K562 (cell line): ENCODE measurements around the gene TUT7. TPM values are rescaled to one million over a fixed set of nuclear protein-coding genes. Genes with fewer than 3 reads are reported as not detected.

Source experiments
- ATAC-seq: fragments of 200-7000 bp; cut with Tn5 transposase; 3 replicates; pipeline ENCODE4 v1.9.1; 2020; ENCODE audit warnings: moderate library complexity
- BruUV-seq: library from RNA; stranded (reverse); fragments of 400-500 nt; replicated peaks from 2 replicates; lab custom pipeline; 2021; lab: Mats Ljungman, UMichigan
- CTCF ChIA-PET: fragments of 300-600 bp; formaldehyde crosslinking; extraction: SDS; loops from one replicate; lab custom pipeline; 2021; ENCODE audit warnings: low intra/inter-chr PET ratio; lab: Yijun Ruan, JAX
- POLR2A ChIA-PET: fragments of 300-600, 350-650 bp; sonication (Branson Sonifier 250); formaldehyde crosslinking; extraction: SDS; loops from one replicate; lab custom pipeline; 2021; ENCODE audit warnings: antibody characterized with exemption, inconsistent platforms; lab: Yijun Ruan, JAX
- DNase-seq, 4 experiments: peaks; one replicate each; pipeline versions ENCODE4 v3.0.0 to v3.0.0-alpha.2; 2011 to 2018; ENCODE audit warnings: low spot score in 3 of 4, mixed read lengths in 3 of 4; ENCODE audit errors: extremely low read depth in 1 of 4
- FAIRE-seq: peaks from 2 replicates; lab custom pipeline; 2011; peaks lifted over from hg19 to GRCh38; lab: Jason Lieb, UNC
- H2AFZ ChIP-seq: 2 replicates; pipeline ENCODE4 v1.6.0; 2011; ENCODE audit warnings: low read depth, low read length, control low read depth, inconsistent platforms
- H3K27ac ChIP-seq: fragments of 200-600 bp; 3 replicates; pipeline ENCODE4 v1.8.0; 2011; ENCODE audit warnings: low read depth, mild to moderate bottlenecking, control low read depth, inconsistent platforms, low read length, moderate library complexity, mixed read lengths; ENCODE audit errors: extremely low read depth
- H3K27me3 ChIP-seq, 2 experiments: fragments of 300-600 bp in 1 of 2; 2 replicates in 1 of 2; 3 replicates in 1 of 2; pipeline versions ENCODE4 v1.6.0 to v1.8.0; 2011; ENCODE audit warnings: inconsistent platforms in 2 of 2, low read length in 2 of 2, mild to moderate bottlenecking in 1 of 2, mixed read lengths in 1 of 2, moderate library complexity in 1 of 2; ENCODE audit not compliant: control insufficient read depth in 2 of 2, insufficient read depth in 2 of 2
- H3K36me3 ChIP-seq: fragments of 300-600 bp; 3 replicates; pipeline ENCODE4 v1.8.0; 2011; ENCODE audit warnings: mild to moderate bottlenecking, low read length, inconsistent platforms; ENCODE audit not compliant: control insufficient read depth, insufficient read depth
- H3K4me1 ChIP-seq, 2 experiments: fragments of 200-600 bp in 1 of 2; replicated peaks in 1 of 2; 2 replicates in 1 of 2; 3 replicates in 1 of 2; pipeline versions ENCODE4 v1.5.1 to v1.8.0; 2011; ENCODE audit warnings: inconsistent platforms in 2 of 2, low read length in 2 of 2, mild to moderate bottlenecking in 1 of 2, mixed read lengths in 1 of 2, moderate library complexity in 1 of 2; ENCODE audit not compliant: control insufficient read depth in 2 of 2, insufficient read depth in 2 of 2
- H3K4me2 ChIP-seq: 2 replicates; pipeline ENCODE4 v1.6.1; 2011; ENCODE audit warnings: low read length, control low read depth, inconsistent platforms, mixed read lengths; ENCODE audit not compliant: insufficient read depth
- H3K4me3 ChIP-seq: fragments of 200-600 bp; sonication (generic), shearing (Covaris generic); 2 replicates; pipeline ENCODE4 v1.5.1; 2016; ENCODE audit warnings: control low read depth, inconsistent platforms
- H3K79me2 ChIP-seq: fragments of 200-600 bp; 3 replicates; pipeline ENCODE4 v1.8.0; 2011; ENCODE audit warnings: low read length, inconsistent platforms; ENCODE audit not compliant: control insufficient read depth, insufficient read depth
- H3K9ac ChIP-seq, 2 experiments: 2 replicates each; pipeline versions ENCODE4 v1.6.0 to v1.6.1; 2011; ENCODE audit warnings: low read depth in 2 of 2, low read length in 2 of 2, control low read depth in 1 of 2, inconsistent platforms in 1 of 2, mild to moderate bottlenecking in 1 of 2, mixed read lengths in 1 of 2; ENCODE audit not compliant: insufficient read depth in 1 of 2
- H3K9me1 ChIP-seq: one replicate; pipeline ENCODE4 v1.6.0; 2011; ENCODE audit warnings: inconsistent platforms, mild to moderate bottlenecking, low read length, moderate library complexity; ENCODE audit not compliant: control insufficient read depth, insufficient read depth
- H3K9me3 ChIP-seq: replicated peaks from 2 replicates; pipeline ENCODE4 v1.5.1; 2011; ENCODE audit warnings: low read depth, low read length, inconsistent platforms; ENCODE audit not compliant: control insufficient read depth, insufficient read depth
- H4K20me1 ChIP-seq: replicated peaks from 2 replicates; pipeline ENCODE4 v1.6.1; 2011; ENCODE audit warnings: low read length, inconsistent platforms, mixed read lengths; ENCODE audit not compliant: control insufficient read depth, insufficient read depth
- CBX3 ChIP-seq, 2 experiments: IDR thresholded peaks; 1 replicate in 1 of 2; 2 replicates in 1 of 2; pipeline ENCODE4 v1.6.1; 2012; ENCODE audit warnings: inconsistent platforms in 2 of 2, low read length in 2 of 2, borderline replicate concordance in 1 of 2, control low read depth in 1 of 2
- CHD2 ChIP-seq: IDR thresholded peaks from 2 replicates; pipeline ENCODE4 v1.6.1; 2011; ENCODE audit warnings: low read depth, low read length
- GMEB1 ChIP-seq: fragments of 250-450 bp; sonication (Bioruptor Pico); IDR thresholded peaks from 2 replicates; pipeline ENCODE4 v1.4.0; 2020; ENCODE audit warnings: mild to moderate bottlenecking
- HMGN3 ChIP-seq: IDR thresholded peaks from 2 replicates; pipeline ENCODE4 v1.6.1; 2011; ENCODE audit warnings: borderline replicate concordance, low read depth, mild to moderate bottlenecking, mixed read lengths, low read length; ENCODE audit not compliant: insufficient read length; ENCODE audit errors: extremely low read depth
- HNRNPL ChIP-seq: fragments of 200-400 bp; formaldehyde crosslinking; IDR thresholded peaks from 2 replicates; pipeline ENCODE4 v1.6.1; 2017; ENCODE audit warnings: low read depth, mild to moderate bottlenecking, low read length
- IFI16 ChIP-seq: fragments of 250-450 bp; sonication (Bioruptor Pico); IDR thresholded peaks from 2 replicates; pipeline ENCODE4 v2.1.2; 2022; ENCODE audit warnings: mild to moderate bottlenecking, inconsistent platforms
- NR3C1 ChIP-seq: sonication (generic); formaldehyde crosslinking; IDR thresholded peaks from 2 replicates; pipeline ENCODE4 v1.8.1; 2022; ENCODE audit warnings: missing genetic modification reagents
- POLR2B ChIP-seq: fragments of 450-650 bp; IDR thresholded peaks from 2 replicates; pipeline ENCODE4 v1.6.1; 2018; ENCODE audit warnings: low read depth; ENCODE audit not compliant: partially characterized antibody
- SAP30 ChIP-seq: fragments of 200-600 bp; sonication (generic); IDR thresholded peaks from 2 replicates; pipeline ENCODE4 v1.6.1; 2012; ENCODE audit warnings: borderline replicate concordance, low read depth, mild to moderate bottlenecking, moderate library complexity, low read length, control low read depth, inconsistent platforms; ENCODE audit not compliant: insufficient read depth, poor library complexity, severe bottlenecking
- TCFL5 ChIP-seq: fragments of 250-450 bp; sonication (Bioruptor Pico); conservative IDR thresholded peaks from 2 replicates; pipeline ENCODE4 v1.6.1; 2021; ENCODE audit warnings: mild to moderate bottlenecking, moderate library complexity, matching md5 sums
- UBTF ChIP-seq, 2 experiments: IDR thresholded peaks; 2 replicates each; pipeline ENCODE4 v1.6.1; 2012; ENCODE audit warnings: improper control_type of control experiment in 2 of 2, low read depth in 2 of 2, low read length in 2 of 2, borderline replicate concordance in 1 of 2
- XRCC3 ChIP-seq: fragments of 450-650 bp; IDR thresholded peaks from 2 replicates; pipeline ENCODE4 v1.6.1; 2017; ENCODE audit warnings: mild to moderate bottlenecking, moderate library complexity
- WGBS: fragments of 100-300 bp; shearing (Covaris generic); methylation state at CpG from one replicate; pipeline ENCODE4 v1.1.6; 2016; ENCODE audit warnings: low coverage, mixed read lengths; ENCODE audit not compliant: insufficient coverage; ENCODE audit errors: missing lambda C conversion rate; 5-methylcytosine and 5-hydroxymethylcytosine counted together
- in situ Hi-C: fragments of 300-500 bp; cut with MboI; formaldehyde crosslinking; loops from 4 replicates; pipeline ENCODE4 v1.15.0; 2018; ENCODE audit warnings: inconsistent platforms, mixed read lengths
- intact Hi-C: fragments of 100-400 bp; cut with micrococcal nuclease; formaldehyde crosslinking; loops from 2 replicates; pipeline ENCODE4 v1.14.2; 2022
- polyA plus RNA-seq, 8 experiments: library from polyadenylated mRNA; depleted of rRNA in 4 of 8; stranded (reverse) in 5 of 8; unstranded in 3 of 8; fragments of >200 nt; fragmentation: Nextera tagmentation in 2 of 8; fragmentation: Illumina TruSeq in 1 of 8; extraction: Ambion mirVana in 2 of 8; extraction: Trizol in 1 of 8; gene quantifications; 2 replicates each; pipeline versions ENCODE4 v1.2.1 to v1.2.3, GENCODE V29; 2011 to 2014; ENCODE audit warnings: inconsistent platforms in 1 of 8, missing spikeins in 1 of 8
- total RNA-seq, 7 experiments: library from RNA; depleted of rRNA in 6 of 7; stranded (reverse); fragments of >200 nt in 6 of 7; fragmentation: Illumina TruSeq in 2 of 7; extraction: Trizol in 2 of 7; gene quantifications; 2 replicates each; pipeline versions ENCODE4 v1.2.1 to v1.2.3, GENCODE V29; 2011 to 2021; ENCODE audit warnings: low replicate concordance in 1 of 7

The TUT7 gene
- total and polyA plus RNA-seq, 9 of the 15 experiments (the other 6 are each of a cell fraction or from before 2014, with no cell fraction given): 5.9 to 26.9 (median 15.2) TPM

GRCh38 chr9:86252870-86253269, 101.3 kb downstream of the TUT7 start:
- no TSS peak for BruUV-seq
- Histone ChIP-seq H2AFZ (no peak overlapping the region), H3K4me3 (no peak overlapping the region), H3K27ac (no peak overlapping the region), H4K20me1 (no peaks in the 10 kb centered on the region), H3K4me2 (no peak overlapping the region), H3K79me2 (no peaks in the 10 kb centered on the region), H3K9me1 (no peaks in the 10 kb centered on the region), H3K9me3 (no peaks in the 10 kb centered on the region), H3K27me3 (no peaks in the 10 kb centered on the region), H3K36me3 (no peaks in the 10 kb centered on the region), H3K4me1 (no peaks in the 10 kb centered on the region), H3K9ac (no peak overlapping the region)
- ChIA-PET CTCF (no interaction called here), POLR2A (no interaction called here)
- TF ChIP-seq IFI16: no peak
- TF ChIP-seq POLR2B: no peak
- 0 out of 3 replicates have a peak, but pooled peaks of 1 of the 2 experiments have one; percentile 22 for TF ChIP-seq CBX3 (IDR thresholded peaks at IDR 0.05; ENCODE audit: borderline replicate concordance in 1 of 2, low read length in 2 of 2)
- TF ChIP-seq SAP30: no peak
- TF ChIP-seq HMGN3: no peak
- WGBS: 9% methylated on average over 1 of the region's 1 CpG
- no peak for FAIRE-seq
- no peak for ATAC-seq
- intact Hi-C loops (no loop called here), in situ Hi-C loops (no loop called here)
- DNase-seq: no peak

DNA sequence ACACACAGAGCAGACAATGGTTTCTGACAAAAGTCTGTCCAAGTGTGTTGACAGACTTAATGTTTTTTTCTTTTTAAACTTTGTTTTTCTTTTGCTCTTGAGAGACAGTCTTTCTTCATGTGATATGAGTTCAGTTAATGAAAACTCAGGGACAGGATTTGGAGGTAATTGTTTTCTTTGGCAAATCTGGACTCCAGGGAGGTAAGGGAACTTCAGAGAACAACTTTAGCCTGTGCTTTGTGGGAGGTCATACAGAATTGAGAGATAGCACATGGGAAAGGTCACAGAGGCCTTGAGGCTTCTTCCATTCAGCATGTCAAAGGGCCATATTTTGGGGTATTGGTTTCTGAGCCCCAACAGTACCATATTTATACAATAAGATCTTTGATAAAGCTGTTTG, 104.1 kb downstream of the TUT7 start:
- ATAC-seq: no peak
- in situ Hi-C loops: no loop called here
- CTCF ChIA-PET: no interaction called here
- TF ChIP-seq HNRNPL: no peak
- TF ChIP-seq UBTF (IDR thresholded peaks at IDR 0.05; ENCODE audit: borderline replicate concordance in 1 of 2, low read depth in 2 of 2, low read length in 2 of 2): no peak
- no peak for TF ChIP-seq CHD2
- TF ChIP-seq NR3C1 (CRISPR knock-in tag): no peak
- TF ChIP-seq GMEB1 (CRISPR knock-in tag): no peak
- TF ChIP-seq TCFL5 (CRISPR knock-in tag): no peak
- no peak for TF ChIP-seq XRCC3

More for the DNA sequence above, 104.1 kb downstream of the TUT7 start:
- H3K79me2 ChIP-seq: no peaks in the 10 kb centered on the region
- H3K9ac ChIP-seq: no peak overlapping the region
- H2AFZ ChIP-seq: no peak overlapping the region
- H3K27me3 ChIP-seq: no peaks in the 10 kb centered on the region
- H3K4me3 ChIP-seq: no peak overlapping the region
- no peaks in the 10 kb centered on the region for H4K20me1 ChIP-seq
- no peaks in the 10 kb centered on the region for H3K9me1 ChIP-seq
- no TSS peak for BruUV-seq
- POLR2A ChIA-PET: no interaction called here
- H3K4me2 ChIP-seq: no peak overlapping the region
- no peaks in the 10 kb centered on the region for H3K9me3 ChIP-seq
- intact Hi-C loops: no loop called here
- no peaks in the 10 kb centered on the region for H3K4me1 ChIP-seq
- no peak for DNase-seq
- H3K27ac ChIP-seq: no peak overlapping the region
- no peak for FAIRE-seq
- no peaks in the 10 kb centered on the region for H3K36me3 ChIP-seq
